AML-193 (cell line): ENCODE measurements around the gene EPB42.
A peak's percentile ranks its signal among the peaks of the same experiment; 100 is the strongest.
"Not testable (repeated sequence)": the region's sequence is repeated elsewhere in the genome, so short reads cannot be mapped to it uniquely, and the experiment has no call there.

ENCODE experiments used
- DNase-seq, 2 experiments: peaks; one replicate each; lab custom pipeline; 2025; lab: John Stamatoyannopoulos, UW

Gene EPB42

GRCh38 chr15:43185157-43186002, 35.4 kb downstream of the EPB42 start, which contains the start of gene CCNDBP1:
Gene CCNDBP1, plus strand, starts transcription at chr15:43185403. Its CDS starts 96 bp downstream, at chr15:43185499.
- DNase-seq = peak; percentile 85

GRCh38 chr15:43184407-43185124, 36.3 kb downstream of the EPB42 start:
- no peak for DNase-seq

- DNase-seq = no peak
These were observed 37.5 kb downstream of the EPB42 start for GRCh38 chr15:43183270-43183669.

GRCh38 chr15:43177147-43177546, 43.7 kb downstream of the EPB42 start:
- not testable (repeated sequence) for DNase-seq

GRCh38 chr15:43175656-43176309, 45.0 kb downstream of the EPB42 start:
- DNase-seq = not testable (repeated sequence)

- no peak for DNase-seq
These were observed 50.9 kb downstream of the EPB42 start for GRCh38 chr15:43169888-43170287.

- DNase-seq = no peak
These were observed 52.4 kb downstream of the EPB42 start for GRCh38 chr15:43168192-43169107.

- DNase-seq = not testable (repeated sequence)
These were observed 53.6 kb downstream of the EPB42 start for GRCh38 chr15:43167261-43167660.

- no peak for DNase-seq
These were observed 55.0 kb downstream of the EPB42 start for GRCh38 chr15:43165801-43166325.

- no peak for DNase-seq
These were observed 67.5 kb downstream of the EPB42 start for GRCh38 chr15:43153269-43153668.

- no peak for DNase-seq
These were observed 69.1 kb downstream of the EPB42 start for GRCh38 chr15:43151688-43152087.

- no peak for DNase-seq
These were observed 70.5 kb downstream of the EPB42 start for GRCh38 chr15:43150191-43150929.
